Keratinocyte (primary cell): ENCODE measurements around the gene HTT-AS. TPM values are rescaled to one million over a fixed set of nuclear protein-coding genes. Genes with fewer than 3 reads are reported as not detected.

Source experiments
- DNase-seq: peaks from one replicate; pipeline ENCODE4 v3.0.0-alpha.2; 2011; ENCODE audit warnings: low read depth, missing footprints, low spot score
- FAIRE-seq: peaks from 2 replicates; lab custom pipeline; 2011; peaks lifted over from hg19 to GRCh38; lab: Jason Lieb, UNC
- H2AFZ ChIP-seq: 2 replicates; pipeline ENCODE4 v1.6.0; 2012; ENCODE audit warnings: low read length, control low read depth, inconsistent platforms; ENCODE audit not compliant: control insufficient read depth
- H3K27ac ChIP-seq: 2 replicates; pipeline ENCODE4 v1.5.1; 2011; ENCODE audit warnings: low read length; ENCODE audit not compliant: control insufficient read depth, insufficient read depth
- H3K27me3 ChIP-seq: 3 replicates; pipeline ENCODE4 v1.6.0; 2011; ENCODE audit warnings: low read length; ENCODE audit not compliant: control insufficient read depth, insufficient read depth; ENCODE audit errors: extremely low read depth
- H3K36me3 ChIP-seq, 2 experiments: 2 replicates in 1 of 2; 3 replicates in 1 of 2; pipeline ENCODE4 v1.5.1; 2011; ENCODE audit warnings: low read length in 2 of 2, mild to moderate bottlenecking in 1 of 2; ENCODE audit not compliant: control insufficient read depth in 2 of 2, insufficient read depth in 2 of 2; ENCODE audit errors: extremely low read depth in 1 of 2
- H3K4me1 ChIP-seq: 3 replicates; pipeline ENCODE4 v1.5.1; 2011; ENCODE audit warnings: low read length; ENCODE audit not compliant: control insufficient read depth, insufficient read depth; ENCODE audit errors: extremely low read depth
- H3K4me2 ChIP-seq: 3 replicates; pipeline ENCODE4 v1.6.0; 2011; ENCODE audit warnings: low read depth, low read length; ENCODE audit not compliant: control insufficient read depth, insufficient read depth; ENCODE audit errors: extremely low read depth
- H3K4me3 ChIP-seq, 3 experiments: fragments of 200-600 bp in 1 of 3; sonication (generic) in 1 of 3; 2 replicates in 2 of 3; 3 replicates in 1 of 3; pipeline ENCODE4 v1.5.1; 2011 to 2016; ENCODE audit warnings: low read length in 3 of 3, mild to moderate bottlenecking in 3 of 3, control low read depth in 2 of 3, inconsistent platforms in 1 of 3, low read depth in 1 of 3, mixed read lengths in 1 of 3, mixed run types in 1 of 3, moderate library complexity in 1 of 3; ENCODE audit not compliant: control insufficient read depth in 2 of 3, insufficient read depth in 2 of 3; ENCODE audit errors: extremely low read depth in 1 of 3
- H3K79me2 ChIP-seq: 2 replicates; pipeline ENCODE4 v1.6.0; 2012; ENCODE audit warnings: low read length; ENCODE audit not compliant: control insufficient read depth, insufficient read depth
- H3K9ac ChIP-seq: 3 replicates; pipeline ENCODE4 v1.6.0; 2011; ENCODE audit warnings: low read length; ENCODE audit not compliant: control insufficient read depth, insufficient read depth; ENCODE audit errors: extremely low read depth
- H3K9me1 ChIP-seq: 3 replicates; pipeline ENCODE4 v1.6.0; 2011; ENCODE audit warnings: low read length; ENCODE audit not compliant: control insufficient read depth, insufficient read depth; ENCODE audit errors: extremely low read depth
- H3K9me3 ChIP-seq: 2 replicates; pipeline ENCODE4 v1.5.1; 2012; ENCODE audit warnings: low read depth, low read length; ENCODE audit not compliant: control insufficient read depth
- H4K20me1 ChIP-seq: 3 replicates; pipeline ENCODE4 v1.6.0; 2011; ENCODE audit warnings: low read length; ENCODE audit not compliant: control insufficient read depth, insufficient read depth; ENCODE audit errors: extremely low read depth
- CTCF ChIP-seq, 3 experiments: IDR thresholded peaks in 1 of 3; conservative IDR thresholded peaks in 1 of 3; optimal IDR thresholded peaks in 1 of 3; 2 replicates in 2 of 3; 3 replicates in 1 of 3; pipeline versions ENCODE3 to v1.5.1; 2011; ENCODE audit warnings: low read length in 3 of 3, mild to moderate bottlenecking in 3 of 3, moderate library complexity in 2 of 3, control low read depth in 1 of 3, inconsistent platforms in 1 of 3; ENCODE audit not compliant: insufficient read depth in 2 of 3; ENCODE audit errors: extremely low read depth in 1 of 3
- EZH2 ChIP-seq: IDR thresholded peaks from one replicate; pipeline ENCODE4 v1.6.1; 2012; ENCODE audit warnings: inconsistent platforms, mild to moderate bottlenecking, low read length, moderate library complexity
- dilution Hi-C: fragments of 300-500 bp; cut with MboI; formaldehyde crosslinking; loops from one replicate; pipeline ENCODE4 v1.7.0; 2020; ENCODE audit warnings: low sequenced_read_pairs; ENCODE audit not compliant: extremely low pct_ligation_motif_present
- polyA plus RNA-seq, 5 experiments: library from polyadenylated mRNA; depleted of rRNA in 3 of 5; stranded (reverse) in 3 of 5; stranded (forward) in 1 of 5; unstranded in 1 of 5; fragments of >200 nt; gene quantifications; 1 replicate in 1 of 5; 2 replicates in 3 of 5; 3 replicates in 1 of 5; pipeline versions ENCODE4 v1.2.1 to v1.2.3, GENCODE V29; 2011 to 2012; ENCODE audit warnings: missing spikeins in 2 of 5, low read depth in 1 of 5, low replicate concordance in 1 of 5

The HTT-AS gene
- polyA plus RNA-seq, 1 donor (not counting 4 experiments of a cell fraction or from before 2014, with no cell fraction given): not detected

GRCh38 chr4:3075652-3075981 lies 1.3 kb upstream of the HTT-AS start:
- H2AFZ ChIP-seq: no peak overlapping the region
- FAIRE-seq: no peak

DNA sequence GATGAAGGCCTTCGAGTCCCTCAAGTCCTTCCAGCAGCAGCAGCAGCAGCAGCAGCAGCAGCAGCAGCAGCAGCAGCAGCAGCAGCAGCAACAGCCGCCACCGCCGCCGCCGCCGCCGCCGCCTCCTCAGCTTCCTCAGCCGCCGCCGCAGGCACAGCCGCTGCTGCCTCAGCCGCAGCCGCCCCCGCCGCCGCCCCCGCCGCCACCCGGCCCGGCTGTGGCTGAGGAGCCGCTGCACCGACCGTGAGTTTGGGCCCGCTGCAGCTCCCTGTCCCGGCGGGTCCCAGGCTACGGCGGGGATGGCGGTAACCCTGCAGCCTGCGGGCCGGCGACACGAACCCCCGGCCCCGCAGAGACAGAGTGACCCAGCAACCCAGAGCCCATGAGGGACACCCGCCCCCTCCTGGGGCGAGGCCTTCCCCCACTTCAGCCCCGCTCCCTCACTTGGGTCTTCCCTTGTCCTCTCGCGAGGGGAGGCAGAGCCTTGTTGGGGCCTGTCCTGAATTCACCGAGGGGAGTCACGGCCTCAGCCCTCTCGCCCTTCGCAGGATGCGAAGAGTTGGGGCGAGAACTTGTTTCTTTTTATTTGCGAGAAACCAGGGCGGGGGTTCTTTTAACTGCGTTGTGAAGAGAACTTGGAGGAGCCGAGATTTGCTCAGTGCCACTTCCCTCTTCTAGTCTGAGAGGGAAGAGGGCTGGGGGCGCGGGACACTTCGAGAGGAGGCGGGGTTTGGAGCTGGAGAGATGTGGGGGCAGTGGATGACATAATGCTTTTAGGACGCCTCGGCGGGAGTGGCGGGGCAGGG lies 711 bp upstream of the HTT-AS start:
- FAIRE-seq (no peak), DNase-seq (no peak)
- dilution Hi-C loops: no loop called here
- Histone ChIP-seq H4K20me1 (no peaks in the 10 kb centered on the region), H3K9ac (peak overlapping the region; percentile 95), H3K9me3 (no peaks in the 10 kb centered on the region), H3K4me3 (peak overlapping the region; percentile 76 to 84 (median 83)), H3K4me2 (peak overlapping the region; percentile 96), H3K4me1 (peaks cover 8% of the 10 kb centered on the region), H3K27ac (peak overlapping the region; percentile 86), H3K27me3 (no peaks in the 10 kb centered on the region), H3K9me1 (no peaks in the 10 kb centered on the region), H2AFZ (peak overlapping the region; percentile 71), H3K79me2 (peaks cover 47% of the 10 kb centered on the region), H3K36me3 (no peaks in the 10 kb centered on the region)
- TF ChIP-seq EZH2 (no peak), CTCF (optimal IDR thresholded peaks at IDR 0.05 in 1 of 3, IDR thresholded peaks at IDR 0.05 in 1 of 3, conservative IDR thresholded peaks at IDR 0.05 in 1 of 3; ENCODE audit: extremely low read depth in 1 of 3, insufficient read depth in 2 of 3, low read length in 3 of 3) (no peak)

More at GRCh38 chr4:3075652-3075981, 1.3 kb upstream of the HTT-AS start:
- TF ChIP-seq CTCF (optimal IDR thresholded peaks at IDR 0.05 in 1 of 3, IDR thresholded peaks at IDR 0.05 in 1 of 3, conservative IDR thresholded peaks at IDR 0.05 in 1 of 3; ENCODE audit: extremely low read depth in 1 of 3, insufficient read depth in 2 of 3, low read length in 3 of 3): no peak
- TF ChIP-seq EZH2: no peak
- Histone ChIP-seq H3K4me2 (peak overlapping the region; percentile 96), H3K9ac (peak overlapping the region; percentile 95), H3K4me3 (peak overlapping the region; percentile 76 to 84 (median 83)), H3K9me1 (no peaks in the 10 kb centered on the region), H3K79me2 (peaks cover 53% of the 10 kb centered on the region), H3K36me3 (no peaks in the 10 kb centered on the region), H4K20me1 (no peaks in the 10 kb centered on the region), H3K9me3 (no peaks in the 10 kb centered on the region), H3K4me1 (peaks cover 8% of the 10 kb centered on the region), H3K27ac (peak overlapping the region; percentile 86), H3K27me3 (no peaks in the 10 kb centered on the region)
- dilution Hi-C loops: no loop called here
- DNase-seq: no peak
